Natural killer cell (primary cell): ENCODE measurements around the gene PKIB. TPM values are rescaled to one million over a fixed set of nuclear protein-coding genes. Genes with fewer than 3 reads are reported as not detected.

Experiments used
- ATAC-seq, 3 donors: fragments of 150-1000 bp in 2 of 3; fragments of 200-7000 bp in 1 of 3; cut with Tn5 transposase; 1 replicate in 1 of 3; 2 replicates in 2 of 3; pipeline ENCODE4 v1.10.0; 2021; ENCODE audit warnings: mild to moderate bottlenecking in 2 of 3, moderate library complexity in 2 of 3
- DNase-seq, 2 donors: peaks; one replicate each; pipeline versions ENCODE4 v3.0.0 to v3.0.0-alpha.2; 2013 to 2021; ENCODE audit warnings: mixed read lengths in 1 of 2
- H3K27ac ChIP-seq: one replicate; pipeline ENCODE4 v1.5.1; 2013; ENCODE audit warnings: mild to moderate bottlenecking, low read length
- H3K27me3 ChIP-seq: one replicate; pipeline ENCODE4 v1.6.1; 2013; ENCODE audit warnings: low read length; ENCODE audit not compliant: control insufficient read depth, insufficient read depth
- H3K36me3 ChIP-seq: one replicate; pipeline ENCODE4 v1.6.1; 2013; ENCODE audit warnings: low read length; ENCODE audit not compliant: control insufficient read depth, insufficient read depth
- H3K4me1 ChIP-seq: one replicate; pipeline ENCODE4 v1.6.1; 2013; ENCODE audit warnings: low read length; ENCODE audit not compliant: control insufficient read depth, insufficient read depth
- H3K4me3 ChIP-seq: one replicate; pipeline ENCODE4 v1.5.1; 2013; ENCODE audit warnings: low read length
- H3K9me3 ChIP-seq: one replicate; pipeline ENCODE4 v1.6.1; 2013; ENCODE audit warnings: low read length; ENCODE audit not compliant: control insufficient read depth, insufficient read depth
- H3K27ac Mint-ChIP-seq, 2 donors: one replicate each; pipeline ENCODE4 v1.8.0; 2022; ENCODE audit warnings: mild to moderate bottlenecking in 2 of 2, mixed read lengths in 2 of 2, moderate library complexity in 1 of 2
- H3K27me3 Mint-ChIP-seq, 2 donors: one replicate each; pipeline ENCODE4 v1.8.0; 2022; ENCODE audit warnings: low read depth in 2 of 2, mixed read lengths in 2 of 2
- H3K36me3 Mint-ChIP-seq: one replicate; pipeline ENCODE4 v1.8.0; 2022; ENCODE audit warnings: mixed read lengths
- H3K4me1 Mint-ChIP-seq, 2 donors: one replicate each; pipeline ENCODE4 v1.8.0; 2022; ENCODE audit warnings: mixed read lengths in 2 of 2
- H3K4me3 Mint-ChIP-seq: one replicate; pipeline ENCODE4 v1.8.0; 2022; ENCODE audit warnings: mild to moderate bottlenecking, moderate library complexity, mixed read lengths
- H3K9me3 Mint-ChIP-seq, 2 donors: one replicate each; pipeline ENCODE4 v1.8.0; 2022; ENCODE audit warnings: mixed read lengths in 2 of 2
- CTCF ChIP-seq: fragments of 200-600 bp; IDR thresholded peaks from one replicate; pipeline ENCODE4 v1.8.0; 2022; ENCODE audit warnings: antibody characterized with exemption
- WGBS: methylation state at CpG from one replicate; pipeline ENCODE4 v1.1.7; 2013; ENCODE audit warnings: missing lambda C conversion rate; ENCODE audit not compliant: insufficient coverage; 5-methylcytosine and 5-hydroxymethylcytosine counted together
- intact Hi-C: fragments of 100-400 bp; cut with micrococcal nuclease; formaldehyde crosslinking; loops from one replicate; pipeline ENCODE4 v1.14.2; 2022
- total RNA-seq, 4 donors: library from RNA; stranded (reverse); fragments of 120-200 nt in 1 of 4; gene quantifications; one replicate each; pipeline versions ENCODE4 v1.2.3 to v1.2.4, GENCODE V29; 2013 to 2022

Gene PKIB
- total RNA-seq, 3 donors from 2014 or later (not counting 1 experiment from before 2014, with no cell fraction given), result 0.95 TPM; not detected in 2

GRCh38 chr6:122677406-122677805, 67.2 kb downstream of the PKIB start:
- ATAC-seq (no peak), DNase-seq (no peak)
- Mint-ChIP-seq H3K27ac (no peak overlapping the region), H3K4me3 (no peak overlapping the region), H3K4me1 (no peaks in the 10 kb centered on the region), H3K36me3 (no peaks in the 10 kb centered on the region), H3K27me3 (no peaks in the 10 kb centered on the region), H3K9me3 (peaks cover 2 to 7% of the 10 kb centered on the region in 2 donors)
- no peak overlapping the region for H3K27ac ChIP-seq
- H3K4me3 ChIP-seq, result no peak overlapping the region
- H3K4me1 ChIP-seq, result no peaks in the 10 kb centered on the region
- no peak for TF ChIP-seq CTCF
- H3K9me3 ChIP-seq, result no peaks in the 10 kb centered on the region
- H3K36me3 ChIP-seq, result no peaks in the 10 kb centered on the region
- H3K27me3 ChIP-seq, result no peaks in the 10 kb centered on the region
- intact Hi-C loops, result no loop called here
- WGBS, result 79% methylated on average over 1 of the region's 1 CpG

GRCh38 chr6:122678841-122679240, 68.6 kb downstream of the PKIB start:
- H3K4me1 ChIP-seq, result no peaks in the 10 kb centered on the region
- intact Hi-C loops, result no loop called here
- ATAC-seq, result no peak
- DNase-seq, result no peak
- no peak overlapping the region for H3K4me3 Mint-ChIP-seq
- H3K9me3 ChIP-seq, result no peaks in the 10 kb centered on the region
- no peaks in the 10 kb centered on the region for H3K36me3 ChIP-seq
- peaks cover 2 to 4% of the 10 kb centered on the region in 2 donors for H3K9me3 Mint-ChIP-seq
- TF ChIP-seq CTCF, result no peak
- H3K27ac ChIP-seq, result no peak overlapping the region
- no peak overlapping the region for H3K27ac Mint-ChIP-seq
- WGBS, result 82% methylated on average over 3 of the region's 3 CpGs
- no peak overlapping the region for H3K4me3 ChIP-seq
- H3K27me3 ChIP-seq, result no peaks in the 10 kb centered on the region
- no peaks in the 10 kb centered on the region for H3K4me1 Mint-ChIP-seq
- no peaks in the 10 kb centered on the region for H3K27me3 Mint-ChIP-seq
- H3K36me3 Mint-ChIP-seq, result no peaks in the 10 kb centered on the region

- no peak overlapping the region for H3K4me3 ChIP-seq
- intact Hi-C loops, result no loop called here
- no peak for ATAC-seq
- H3K9me3 ChIP-seq, result no peaks in the 10 kb centered on the region
- Mint-ChIP-seq H3K27me3 (no peaks in the 10 kb centered on the region), H3K27ac (no peak overlapping the region), H3K9me3 (peaks cover 2 to 7% of the 10 kb centered on the region in 2 donors), H3K4me3 (no peak overlapping the region), H3K4me1 (no peaks in the 10 kb centered on the region), H3K36me3 (no peaks in the 10 kb centered on the region)
- TF ChIP-seq CTCF, result no peak
- H3K4me1 ChIP-seq, result no peaks in the 10 kb centered on the region
- no peak overlapping the region for H3K27ac ChIP-seq
- H3K27me3 ChIP-seq, result no peaks in the 10 kb centered on the region
- DNase-seq, result no peak
- H3K36me3 ChIP-seq, result no peaks in the 10 kb centered on the region
- WGBS, result 91% methylated on average over 3 of the region's 3 CpGs
Observed at GRCh38 chr6:122681705-122682104, 71.5 kb downstream of the PKIB start.

GRCh38 chr6:122683989-122684651, 73.9 kb downstream of the PKIB start:
- Mint-ChIP-seq H3K27ac (no peak overlapping the region), H3K27me3 (peaks cover 0 to 2% of the 10 kb centered on the region in 2 donors), H3K4me1 (no peaks in the 10 kb centered on the region), H3K36me3 (no peaks in the 10 kb centered on the region), H3K4me3 (no peak overlapping the region), H3K9me3 (peaks cover 2 to 7% of the 10 kb centered on the region in 2 donors)
- no peak for DNase-seq
- H3K9me3 ChIP-seq, result no peaks in the 10 kb centered on the region
- H3K27ac ChIP-seq, result no peak overlapping the region
- intact Hi-C loops, result no loop called here
- H3K36me3 ChIP-seq, result no peaks in the 10 kb centered on the region
- no peaks in the 10 kb centered on the region for H3K4me1 ChIP-seq
- WGBS, result no CpG with 5 or more reads among the region's 1 CpG
- no peak overlapping the region for H3K4me3 ChIP-seq
- TF ChIP-seq CTCF, result no peak
- no peaks in the 10 kb centered on the region for H3K27me3 ChIP-seq
- no peak for ATAC-seq
